WTC11 (cell line): ENCODE measurements around the gene TGDS.

ENCODE experiments used
- CBFB ChIP-seq: sonication (generic); formaldehyde crosslinking; IDR thresholded peaks from 2 replicates; pipeline ENCODE4 v1.8.1; 2022; ENCODE audit warnings: mild to moderate bottlenecking, low read depth, missing genetic modification reagents
- CTCF ChIP-seq: fragments of 200-600 bp; IDR thresholded peaks from 2 replicates; pipeline ENCODE4 v1.8.0; 2022; ENCODE audit warnings: antibody characterized with exemption
- E2F4 ChIP-seq: sonication (generic); formaldehyde crosslinking; IDR thresholded peaks from 2 replicates; pipeline ENCODE4 v1.8.1; 2022; ENCODE audit warnings: low read depth, mild to moderate bottlenecking, moderate library complexity, missing genetic modification reagents, borderline replicate concordance
- ESRRA ChIP-seq: sonication (generic); formaldehyde crosslinking; IDR thresholded peaks from 2 replicates; pipeline ENCODE4 v1.8.1; 2022; ENCODE audit warnings: mild to moderate bottlenecking, missing genetic modification reagents, borderline replicate concordance
- FOXP4 ChIP-seq: sonication (generic); formaldehyde crosslinking; IDR thresholded peaks from 2 replicates; pipeline ENCODE4 v1.8.0; 2022; ENCODE audit warnings: mild to moderate bottlenecking, missing genetic modification reagents
- MLX ChIP-seq: sonication (generic); formaldehyde crosslinking; IDR thresholded peaks from 2 replicates; pipeline ENCODE4 v1.8.1; 2023; ENCODE audit warnings: mild to moderate bottlenecking, missing genetic modification reagents, moderate library complexity
- NR3C1 ChIP-seq: sonication (generic); formaldehyde crosslinking; conservative IDR thresholded peaks from 2 replicates; pipeline ENCODE4 v1.8.1; 2023; ENCODE audit warnings: low read depth, mild to moderate bottlenecking, missing genetic modification reagents
- ZNF281 ChIP-seq: sonication (generic); formaldehyde crosslinking; IDR thresholded peaks from 2 replicates; pipeline ENCODE4 v1.8.0; 2023; ENCODE audit warnings: mild to moderate bottlenecking, missing genetic modification reagents

GRCh38 chr13:94609196-94609595 lies 13.2 kb upstream of the TGDS start:
- TF ChIP-seq E2F4 (CRISPR knock-in tag) = no peak
- TF ChIP-seq FOXP4 = no peak
- no peak for TF ChIP-seq ESRRA (CRISPR knock-in tag)
- TF ChIP-seq MLX = no peak
- TF ChIP-seq ZNF281 (CRISPR knock-in tag) = no peak
- TF ChIP-seq CBFB (CRISPR knock-in tag) = no peak
- no peak for TF ChIP-seq CTCF
- no peak for TF ChIP-seq NR3C1 (CRISPR knock-in tag)
